CD4-positive, alpha-beta memory T cell (primary cell): Measurements from ENCODE around the gene CMBL. TPM values are rescaled to one million over a fixed set of nuclear protein-coding genes. Genes with fewer than 3 reads are reported as not detected.
A peak's percentile ranks its signal among the peaks of the same experiment; 100 is the strongest.
"Not testable (repeated sequence)": the region's sequence is repeated elsewhere in the genome, so short reads cannot be mapped to it uniquely, and the experiment has no call there.

Source experiments
- CTCF ChIA-PET: fragments of 350-600 bp; sonication (Branson Sonifier 250); formaldehyde crosslinking; loops from one replicate; lab custom pipeline; 2021; ENCODE audit warnings: inconsistent platforms; ENCODE audit not compliant: partially characterized antibody; lab: Charles Lee
- POLR2A ChIA-PET: fragments of 350-600 bp; sonication (Branson Sonifier 250); formaldehyde crosslinking; loops from one replicate; lab custom pipeline; 2021; ENCODE audit not compliant: partially characterized antibody; lab: Charles Lee
- DNase-seq, 5 donors: peaks; one replicate each; pipeline versions ENCODE4 v3.0.0 to v3.0.0-alpha.2; 2020 to 2022; ENCODE audit warnings: mixed read lengths in 1 of 5
- H3K27ac ChIP-seq: one replicate; pipeline ENCODE4 v1.7.0; 2013; ENCODE audit warnings: low read depth, low read length
- H3K27me3 ChIP-seq: 2 replicates; pipeline ENCODE4 v1.7.0; 2013; ENCODE audit warnings: mild to moderate bottlenecking, low read length, moderate library complexity; ENCODE audit not compliant: insufficient read depth
- H3K36me3 ChIP-seq: 2 replicates; pipeline ENCODE4 v1.7.0; 2013; ENCODE audit warnings: mild to moderate bottlenecking, low read length, moderate library complexity; ENCODE audit not compliant: insufficient read depth
- H3K4me1 ChIP-seq: 2 replicates; pipeline ENCODE4 v1.7.0; 2013; ENCODE audit warnings: mild to moderate bottlenecking, low read length, moderate library complexity; ENCODE audit not compliant: insufficient read depth
- H3K4me3 ChIP-seq, 2 donors: one replicate each; pipeline ENCODE4 v1.7.0; 2013; ENCODE audit warnings: low read length in 2 of 2, mild to moderate bottlenecking in 1 of 2
- H3K9me3 ChIP-seq, 2 donors: one replicate each; pipeline ENCODE4 v1.7.0; 2013; ENCODE audit warnings: low read length in 2 of 2, control low read depth in 1 of 2; ENCODE audit not compliant: control insufficient read depth in 1 of 2
- H3K27ac Mint-ChIP-seq, 7 donors: one replicate each; pipeline ENCODE4 v1.8.0; 2020 to 2021; ENCODE audit warnings: mixed read lengths in 7 of 7, mild to moderate bottlenecking in 6 of 7, inconsistent platforms in 3 of 7, moderate library complexity in 3 of 7
- H3K27me3 Mint-ChIP-seq, 2 donors: one replicate each; pipeline ENCODE4 v1.8.0; 2020 to 2021; ENCODE audit warnings: mixed read lengths in 2 of 2
- H3K36me3 Mint-ChIP-seq, 2 donors: one replicate each; pipeline ENCODE4 v1.8.0; 2020 to 2021; ENCODE audit warnings: mixed read lengths in 2 of 2, inconsistent platforms in 1 of 2, mild to moderate bottlenecking in 1 of 2
- H3K4me1 Mint-ChIP-seq, 4 donors: one replicate each; pipeline ENCODE4 v1.8.0; 2020 to 2021; ENCODE audit warnings: mixed read lengths in 4 of 4, mild to moderate bottlenecking in 1 of 4
- H3K4me3 Mint-ChIP-seq, 8 donors: one replicate each; pipeline ENCODE4 v1.8.0; 2020 to 2021; ENCODE audit warnings: mixed read lengths in 8 of 8, mild to moderate bottlenecking in 7 of 8, moderate library complexity in 6 of 8, inconsistent platforms in 3 of 8
- H3K9me3 Mint-ChIP-seq, 8 donors: one replicate each; pipeline ENCODE4 v1.8.0; 2020 to 2021; ENCODE audit warnings: mixed read lengths in 8 of 8, mild to moderate bottlenecking in 5 of 8, inconsistent platforms in 3 of 8, moderate library complexity in 1 of 8
- intact Hi-C: fragments of 100-400 bp; cut with micrococcal nuclease; formaldehyde crosslinking; loops from one replicate; pipeline ENCODE4 v1.15.1; 2023
- polyA plus RNA-seq, 2 donors: library from polyadenylated mRNA; unstranded; fragments of 300-500 nt; fragmentation: Illumina TruSeq; gene quantifications; one replicate each; pipeline ENCODE4 v1.2.3, GENCODE V29; 2021
- total RNA-seq, 2 experiments: library from RNA; stranded (reverse); gene quantifications; one replicate each; pipeline ENCODE4 v1.2.3, GENCODE V29; 2021

Gene CMBL
- total and polyA plus RNA-seq, 4 experiments from 2014 or later, result 0.33 to 1.9 (median 1.5) TPM; not detected in 1

DNA sequence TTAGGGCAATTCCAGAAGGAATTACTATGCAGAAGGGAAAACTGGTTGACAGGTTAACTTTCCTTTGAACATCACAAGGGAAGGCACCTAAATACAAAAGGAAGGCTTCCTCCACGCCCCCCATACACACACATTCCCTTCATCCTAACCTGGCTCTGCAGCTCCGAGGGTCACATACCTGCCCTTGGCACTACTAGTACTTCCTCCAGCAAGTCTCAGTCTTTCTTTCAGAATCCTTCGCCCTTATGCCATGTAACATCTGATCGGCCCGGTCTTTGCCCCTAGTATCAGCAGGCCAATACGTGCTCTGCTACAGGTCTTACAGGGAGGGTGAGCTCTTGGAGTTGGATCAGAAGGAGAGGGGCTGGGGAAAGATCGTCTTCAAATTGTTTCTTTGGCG lies 44.2 kb upstream of the CMBL start:
- POLR2A ChIA-PET, result interaction anchor here (4.0 kb wide), 1 partner anchor 102 kb away, joined by 45 read pairs; the partner anchor contains the start of genes ATPSCKMT and CCT5

DNA sequence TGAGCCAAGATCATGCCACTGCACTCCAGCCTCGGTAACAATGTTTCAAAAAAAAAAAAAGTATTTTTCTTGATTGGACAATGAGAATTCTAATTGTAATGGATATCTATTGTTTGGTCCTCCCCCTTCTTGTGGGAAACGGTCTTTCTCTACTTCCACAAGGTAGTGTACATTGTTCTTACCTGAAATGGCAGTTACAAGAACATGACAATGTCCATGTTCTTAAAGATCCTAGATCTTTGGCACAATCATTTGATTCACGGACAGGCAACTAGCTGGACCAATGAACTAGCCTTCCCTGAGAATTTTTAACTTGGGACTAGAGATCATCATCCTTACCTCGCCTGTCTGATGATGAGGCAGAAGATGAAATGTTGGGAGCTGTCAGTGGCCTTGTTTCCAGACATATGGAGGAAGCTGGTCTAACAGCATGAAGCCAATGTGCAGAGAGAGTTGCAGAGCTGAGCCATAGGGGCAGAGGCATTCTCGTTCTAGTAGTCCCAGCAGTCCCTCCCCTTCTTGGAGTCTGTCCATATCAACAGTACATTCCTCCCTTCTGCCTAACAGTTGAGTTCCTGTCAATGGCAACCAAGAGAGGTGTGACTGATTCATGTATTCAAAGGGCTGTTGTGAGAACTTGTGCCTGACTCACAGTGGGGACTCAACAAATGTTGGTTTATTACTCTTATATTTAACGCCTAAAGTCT lies 43.6 kb upstream of the CMBL start:
- Histone ChIP-seq H3K27me3 (no peaks in the 10 kb centered on the region), H3K27ac (no peak overlapping the region), H3K9me3 (no peaks in the 10 kb centered on the region), H3K4me1 (peaks cover 28% of the 10 kb centered on the region), H3K4me3 (no peak overlapping the region), H3K36me3 (no peaks in the 10 kb centered on the region)
- ChIA-PET CTCF (no interaction called here), POLR2A (interaction anchor here (4.0 kb wide), 1 partner anchor 101 kb away, joined by 45 read pairs; the partner anchor contains the start of genes ATPSCKMT and CCT5)
- H3K9me3 Mint-ChIP-seq, result no peaks in the 10 kb centered on the region
- intact Hi-C loops, result no loop called here
- no peak for DNase-seq
- peak overlapping the region in 6 of 7 donors; percentile 9 to 98 (median 63) for H3K27ac Mint-ChIP-seq
- H3K4me3 Mint-ChIP-seq, result peak overlapping the region in 1 of 8 donors; percentile 91
- H3K4me1 Mint-ChIP-seq, result peaks cover 14 to 36% (median 21%) of the 10 kb centered on the region in 4 donors
- H3K36me3 Mint-ChIP-seq, result peaks cover 0 to 13% of the 10 kb centered on the region in 2 donors
- H3K27me3 Mint-ChIP-seq, result no peaks in the 10 kb centered on the region

More for the DNA sequence above, 44.2 kb upstream of the CMBL start:
- Histone ChIP-seq H3K27ac (no peak overlapping the region), H3K36me3 (no peaks in the 10 kb centered on the region), H3K4me3 (no peak overlapping the region), H3K4me1 (peaks cover 33% of the 10 kb centered on the region), H3K9me3 (no peaks in the 10 kb centered on the region), H3K27me3 (no peaks in the 10 kb centered on the region)
- intact Hi-C loops, result no loop called here
- no peak for DNase-seq
- peak overlapping the region in 6 of 8 donors; percentile 38 to 95 (median 68) for H3K4me3 Mint-ChIP-seq
- peaks cover 0 to 13% of the 10 kb centered on the region in 2 donors for H3K36me3 Mint-ChIP-seq
- peak overlapping the region; percentile 73 to 98 (median 95) for H3K27ac Mint-ChIP-seq
- no peaks in the 10 kb centered on the region for H3K27me3 Mint-ChIP-seq
- CTCF ChIA-PET, result no interaction called here
- H3K4me1 Mint-ChIP-seq, result peaks cover 18 to 40% (median 24%) of the 10 kb centered on the region in 4 donors
- no peaks in the 10 kb centered on the region for H3K9me3 Mint-ChIP-seq

DNA sequence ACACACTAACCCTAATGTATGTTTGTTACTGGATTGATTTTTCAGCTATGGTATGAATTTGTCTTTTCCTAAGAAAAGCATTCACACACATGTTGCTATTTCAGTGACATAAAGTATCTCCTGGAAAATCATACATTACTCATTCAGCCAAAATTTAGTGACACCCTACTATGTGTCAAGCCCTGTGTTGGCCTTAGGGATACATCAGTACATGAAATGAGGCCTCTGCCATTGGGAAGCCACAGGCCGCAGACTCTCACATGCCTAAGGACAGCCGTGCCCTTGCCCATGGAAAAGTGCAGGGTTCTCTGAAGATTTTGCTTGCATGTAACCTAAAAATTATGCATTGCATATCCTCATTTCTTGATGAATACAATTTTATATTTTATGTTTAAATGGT lies 40.6 kb upstream of the CMBL start:
- Histone ChIP-seq H3K36me3 (no peaks in the 10 kb centered on the region), H3K9me3 (no peaks in the 10 kb centered on the region), H3K4me3 (no peak overlapping the region), H3K27ac (no peak overlapping the region), H3K27me3 (no peaks in the 10 kb centered on the region), H3K4me1 (peaks cover 12% of the 10 kb centered on the region)
- Mint-ChIP-seq H3K36me3 (no peaks in the 10 kb centered on the region), H3K9me3 (no peaks in the 10 kb centered on the region), H3K27ac (no peak overlapping the region), H3K4me3 (no peak overlapping the region), H3K27me3 (no peaks in the 10 kb centered on the region), H3K4me1 (peaks cover 6 to 14% (median 10%) of the 10 kb centered on the region in 4 donors)
- POLR2A ChIA-PET, result interaction anchor here (0.6 kb wide), 1 partner anchor 17 kb away, joined by 3 read pairs; no protein-coding TSS in a partner anchor
- CTCF ChIA-PET, result no interaction called here
- intact Hi-C loops, result no loop called here
- no peak for DNase-seq

DNA sequence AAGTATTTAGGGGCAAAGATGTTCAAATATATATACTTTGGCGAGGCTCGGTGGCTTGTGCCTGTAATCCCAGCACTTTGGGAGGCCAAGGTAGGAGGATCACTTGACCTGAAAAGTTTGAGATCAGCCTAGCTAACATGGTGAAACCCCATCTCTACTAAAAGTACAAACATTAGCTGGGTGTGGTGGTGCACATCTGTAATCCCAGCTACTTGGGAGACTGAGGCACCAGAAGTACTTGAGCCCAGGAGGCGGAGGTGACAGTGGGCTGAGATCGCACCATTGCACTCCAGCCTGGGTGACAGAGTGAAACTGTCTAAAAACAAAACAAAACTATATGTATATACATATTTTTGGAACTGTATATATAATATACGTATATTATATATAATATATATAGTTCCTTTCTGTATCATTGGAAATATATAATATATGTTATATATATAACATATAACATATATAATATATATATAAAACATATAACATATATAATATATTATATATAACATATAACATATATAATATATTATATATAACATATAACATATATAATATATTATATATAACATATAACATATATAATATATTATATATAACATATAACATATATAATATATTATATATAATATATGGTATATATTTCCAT lies 36.9 kb upstream of the CMBL start:
- H3K4me1 ChIP-seq, H3K4me3 Mint-ChIP-seq, H3K27me3 Mint-ChIP-seq, intact Hi-C loops, H3K27ac ChIP-seq, H3K36me3 Mint-ChIP-seq, H3K4me1 Mint-ChIP-seq, DNase-seq, H3K36me3 ChIP-seq, H3K27me3 ChIP-seq, H3K4me3 ChIP-seq, H3K9me3 Mint-ChIP-seq, H3K9me3 ChIP-seq: not testable (repeated sequence)
- CTCF ChIA-PET, result interaction anchor here (1.0 to 1.8 kb wide), 3 partner anchors 13 to 61 kb away, joined by 3 to 6 read pairs (median 4); no protein-coding TSS in a partner anchor
- POLR2A ChIA-PET, result interaction anchor here (1.1 kb wide), 1 partner anchor 9 kb away, joined by 4 read pairs; the partner anchor contains the start of gene MARCHF6
- H3K27ac Mint-ChIP-seq, result peak overlapping the region in 1 of 7 donors; percentile 23

DNA sequence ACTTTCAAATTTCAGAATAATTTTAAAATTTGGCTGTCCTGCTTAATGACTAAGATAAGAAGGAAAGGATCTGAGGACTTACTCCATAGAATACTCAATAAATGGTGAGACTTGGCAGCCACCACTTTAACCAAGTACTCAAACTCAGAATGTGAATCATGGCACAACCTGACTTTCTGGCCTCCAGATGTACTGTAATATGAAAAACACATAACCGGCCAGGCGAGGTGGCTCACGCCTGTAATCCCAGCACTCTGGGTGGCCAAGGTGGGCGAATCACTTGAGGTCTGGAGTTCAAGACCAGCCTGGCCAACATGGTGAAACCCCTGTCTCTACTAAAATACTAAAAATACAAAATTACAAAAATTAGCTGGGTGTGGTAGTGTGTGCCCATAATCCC lies 35.8 kb upstream of the CMBL start:
- no peak overlapping the region for H3K4me3 ChIP-seq
- no peak for DNase-seq
- intact Hi-C loops, result no loop called here
- H3K27ac ChIP-seq, result no peak overlapping the region
- ChIA-PET POLR2A (no interaction called here), CTCF (interaction anchor here (1.3 to 1.8 kb wide), 2 partner anchors 14 to 60 kb away, joined by 3 to 6 read pairs; no protein-coding TSS in a partner anchor)
- H3K4me3 Mint-ChIP-seq, result no peak overlapping the region
- H3K27me3 ChIP-seq, result no peaks in the 10 kb centered on the region
- H3K9me3 ChIP-seq, result no peaks in the 10 kb centered on the region
- H3K4me1 ChIP-seq, result no peaks in the 10 kb centered on the region
- no peak overlapping the region for H3K27ac Mint-ChIP-seq
- H3K36me3 ChIP-seq, result no peaks in the 10 kb centered on the region
- H3K9me3 Mint-ChIP-seq, result peaks cover 0 to 1% (median 0%) of the 10 kb centered on the region in 8 donors
- H3K27me3 Mint-ChIP-seq, result no peaks in the 10 kb centered on the region
- no peaks in the 10 kb centered on the region for H3K36me3 Mint-ChIP-seq
- no peaks in the 10 kb centered on the region for H3K4me1 Mint-ChIP-seq

DNA sequence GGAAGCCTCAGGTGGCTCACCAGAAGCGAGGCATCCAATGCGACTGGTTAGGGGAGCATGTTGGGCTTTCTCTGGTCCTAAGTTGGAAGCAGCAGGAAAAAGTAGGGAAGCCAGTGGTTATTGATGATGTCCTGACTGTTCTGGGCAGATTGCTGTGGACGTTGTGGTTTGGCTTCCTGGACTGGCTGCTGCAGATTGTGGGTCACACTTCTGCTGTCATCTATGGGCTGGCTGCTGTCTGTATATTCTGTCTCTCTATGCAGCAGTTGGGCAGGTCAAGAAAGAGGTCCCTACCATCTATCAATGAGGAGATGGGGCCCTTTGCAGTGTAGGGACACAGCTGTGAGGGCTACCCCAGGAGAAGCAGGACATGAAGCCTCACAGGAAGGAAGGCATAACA lies 32.3 kb upstream of the CMBL start:
- no peaks in the 10 kb centered on the region for H3K36me3 ChIP-seq
- intact Hi-C loops, result no loop called here
- DNase-seq, result no peak

More for the DNA sequence above, 32.3 kb upstream of the CMBL start:
- Mint-ChIP-seq H3K27me3 (peaks cover 5 to 6% of the 10 kb centered on the region in 2 donors), H3K4me1 (no peaks in the 10 kb centered on the region), H3K4me3 (no peak overlapping the region), H3K27ac (no peak overlapping the region), H3K9me3 (peaks cover 0 to 1% (median 0%) of the 10 kb centered on the region in 8 donors), H3K36me3 (no peaks in the 10 kb centered on the region)
- no peak overlapping the region for H3K4me3 ChIP-seq
- ChIA-PET POLR2A (no interaction called here), CTCF (no interaction called here)
- H3K27me3 ChIP-seq, result no peaks in the 10 kb centered on the region
- H3K4me1 ChIP-seq, result no peaks in the 10 kb centered on the region
- H3K27ac ChIP-seq, result no peak overlapping the region
- H3K9me3 ChIP-seq, result no peaks in the 10 kb centered on the region
